Panc1 (cell line): ENCODE results near the gene OPRD1.

Experiments
- POLR2AphosphoS5 ChIP-seq: IDR thresholded peaks from 2 replicates; pipeline ENCODE4 v1.6.1; 2012; ENCODE audit warnings: mild to moderate bottlenecking, low read depth, low read length, moderate library complexity
- TF ChIP-seq, protein P1 (sequence below): fragments of 450-650 bp; IDR thresholded peaks from 2 replicates; pipeline ENCODE4 v1.5.1; 2017; ENCODE audit warnings: mild to moderate bottlenecking
- TF ChIP-seq, protein P2 (sequence below), 2 experiments: IDR thresholded peaks; 2 replicates each; pipeline ENCODE4 v1.6.1; 2011 to 2012; ENCODE audit warnings: low read depth in 2 of 2, control low read depth in 1 of 2, low read length in 1 of 2, mild to moderate bottlenecking in 1 of 2, moderate library complexity in 1 of 2; ENCODE audit not compliant: insufficient read depth in 1 of 2

DNA sequence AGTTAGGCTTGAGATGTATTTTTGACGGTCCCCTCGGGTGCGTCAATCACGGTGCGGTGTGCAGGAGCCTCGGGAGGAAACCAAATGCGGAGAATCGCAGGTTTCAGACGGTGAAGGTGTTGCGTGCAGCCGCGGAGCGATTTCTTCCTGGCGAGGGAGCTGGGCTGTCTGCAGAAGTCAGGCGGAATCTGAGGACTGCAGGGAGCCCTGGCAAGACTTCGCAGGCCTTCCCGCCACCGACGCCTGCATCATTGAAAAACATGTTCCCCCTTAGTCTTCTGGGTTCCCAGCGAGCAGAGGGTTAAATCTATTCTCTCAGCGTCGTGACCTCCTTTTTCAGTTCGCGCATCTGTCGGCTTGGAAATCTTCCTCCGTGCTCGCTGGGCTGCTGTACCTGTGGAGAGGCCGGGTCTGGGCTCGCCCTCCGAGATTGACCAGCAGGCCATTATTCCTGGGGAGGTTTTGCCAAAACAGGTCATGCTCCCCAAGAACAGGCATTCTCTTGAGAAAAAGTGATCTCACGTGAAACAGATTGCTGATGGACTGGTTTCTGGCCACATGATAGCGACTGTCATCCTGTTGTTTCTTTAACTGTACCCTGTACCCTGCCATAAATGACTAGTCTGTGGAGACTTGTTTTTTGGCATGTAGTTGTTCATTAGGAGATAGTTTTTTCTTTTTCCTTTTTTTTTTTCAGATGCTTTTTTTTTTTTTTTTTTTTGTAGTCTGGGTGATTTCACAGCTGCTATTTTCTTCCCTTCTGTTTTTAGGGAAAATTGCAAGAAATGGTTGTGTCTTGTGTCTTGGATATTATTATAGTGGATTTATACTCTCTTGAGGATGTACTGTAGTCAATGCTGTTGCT lies 103.3 kb downstream of the OPRD1 start:
- TF ChIP-seq, protein P1, sequence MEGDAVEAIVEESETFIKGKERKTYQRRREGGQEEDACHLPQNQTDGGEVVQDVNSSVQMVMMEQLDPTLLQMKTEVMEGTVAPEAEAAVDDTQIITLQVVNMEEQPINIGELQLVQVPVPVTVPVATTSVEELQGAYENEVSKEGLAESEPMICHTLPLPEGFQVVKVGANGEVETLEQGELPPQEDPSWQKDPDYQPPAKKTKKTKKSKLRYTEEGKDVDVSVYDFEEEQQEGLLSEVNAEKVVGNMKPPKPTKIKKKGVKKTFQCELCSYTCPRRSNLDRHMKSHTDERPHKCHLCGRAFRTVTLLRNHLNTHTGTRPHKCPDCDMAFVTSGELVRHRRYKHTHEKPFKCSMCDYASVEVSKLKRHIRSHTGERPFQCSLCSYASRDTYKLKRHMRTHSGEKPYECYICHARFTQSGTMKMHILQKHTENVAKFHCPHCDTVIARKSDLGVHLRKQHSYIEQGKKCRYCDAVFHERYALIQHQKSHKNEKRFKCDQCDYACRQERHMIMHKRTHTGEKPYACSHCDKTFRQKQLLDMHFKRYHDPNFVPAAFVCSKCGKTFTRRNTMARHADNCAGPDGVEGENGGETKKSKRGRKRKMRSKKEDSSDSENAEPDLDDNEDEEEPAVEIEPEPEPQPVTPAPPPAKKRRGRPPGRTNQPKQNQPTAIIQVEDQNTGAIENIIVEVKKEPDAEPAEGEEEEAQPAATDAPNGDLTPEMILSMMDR: no peak
- TF ChIP-seq, protein P2, sequence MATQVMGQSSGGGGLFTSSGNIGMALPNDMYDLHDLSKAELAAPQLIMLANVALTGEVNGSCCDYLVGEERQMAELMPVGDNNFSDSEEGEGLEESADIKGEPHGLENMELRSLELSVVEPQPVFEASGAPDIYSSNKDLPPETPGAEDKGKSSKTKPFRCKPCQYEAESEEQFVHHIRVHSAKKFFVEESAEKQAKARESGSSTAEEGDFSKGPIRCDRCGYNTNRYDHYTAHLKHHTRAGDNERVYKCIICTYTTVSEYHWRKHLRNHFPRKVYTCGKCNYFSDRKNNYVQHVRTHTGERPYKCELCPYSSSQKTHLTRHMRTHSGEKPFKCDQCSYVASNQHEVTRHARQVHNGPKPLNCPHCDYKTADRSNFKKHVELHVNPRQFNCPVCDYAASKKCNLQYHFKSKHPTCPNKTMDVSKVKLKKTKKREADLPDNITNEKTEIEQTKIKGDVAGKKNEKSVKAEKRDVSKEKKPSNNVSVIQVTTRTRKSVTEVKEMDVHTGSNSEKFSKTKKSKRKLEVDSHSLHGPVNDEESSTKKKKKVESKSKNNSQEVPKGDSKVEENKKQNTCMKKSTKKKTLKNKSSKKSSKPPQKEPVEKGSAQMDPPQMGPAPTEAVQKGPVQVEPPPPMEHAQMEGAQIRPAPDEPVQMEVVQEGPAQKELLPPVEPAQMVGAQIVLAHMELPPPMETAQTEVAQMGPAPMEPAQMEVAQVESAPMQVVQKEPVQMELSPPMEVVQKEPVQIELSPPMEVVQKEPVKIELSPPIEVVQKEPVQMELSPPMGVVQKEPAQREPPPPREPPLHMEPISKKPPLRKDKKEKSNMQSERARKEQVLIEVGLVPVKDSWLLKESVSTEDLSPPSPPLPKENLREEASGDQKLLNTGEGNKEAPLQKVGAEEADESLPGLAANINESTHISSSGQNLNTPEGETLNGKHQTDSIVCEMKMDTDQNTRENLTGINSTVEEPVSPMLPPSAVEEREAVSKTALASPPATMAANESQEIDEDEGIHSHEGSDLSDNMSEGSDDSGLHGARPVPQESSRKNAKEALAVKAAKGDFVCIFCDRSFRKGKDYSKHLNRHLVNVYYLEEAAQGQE (IDR thresholded peaks at IDR 0.05; ENCODE audit: insufficient read depth in 1 of 2, low read depth in 2 of 2, low read length in 1 of 2): no peak
- no peak for TF ChIP-seq POLR2AphosphoS5
